RWPE2 (cell line): ENCODE measurements around the gene CHRND.

ENCODE experiments used
- ATAC-seq: fragments of 200-7000 bp; cut with Tn5 transposase; 3 replicates; pipeline ENCODE4 v1.9.1; 2021; ENCODE audit warnings: low read depth
- DNase-seq: peaks from one replicate; pipeline ENCODE4 v3.0.0-alpha.2; 2020; ENCODE audit warnings: low spot score
- H3K27ac ChIP-seq: fragments of 450-650 bp; 2 replicates; pipeline ENCODE4 v1.5.1; 2017; ENCODE audit warnings: mild to moderate bottlenecking; ENCODE audit not compliant: poor library complexity, severe bottlenecking
- H3K27me3 ChIP-seq: fragments of 250-450 bp; sonication (Bioruptor Pico); 2 replicates; pipeline ENCODE4 v1.5.1; 2021; ENCODE audit warnings: mild to moderate bottlenecking, moderate library complexity; ENCODE audit not compliant: insufficient read depth, poor library complexity, severe bottlenecking
- H3K36me3 ChIP-seq: fragments of 250-450 bp; sonication (Bioruptor Pico); 2 replicates; pipeline ENCODE4 v1.5.1; 2020; ENCODE audit warnings: low read depth, mild to moderate bottlenecking, moderate library complexity
- H3K4me1 ChIP-seq: fragments of 250-450 bp; sonication (Bioruptor Pico); 2 replicates; pipeline ENCODE4 v1.5.1; 2021; ENCODE audit warnings: mild to moderate bottlenecking, moderate library complexity; ENCODE audit not compliant: insufficient read depth, poor library complexity, severe bottlenecking
- H3K4me3 ChIP-seq: fragments of 250-450 bp; sonication (Bioruptor Pico); 2 replicates; pipeline ENCODE4 v1.5.1; 2021; ENCODE audit warnings: mild to moderate bottlenecking, moderate library complexity; ENCODE audit not compliant: severe bottlenecking
- H3K9me3 ChIP-seq: fragments of 250-450 bp; sonication (Bioruptor Pico); 2 replicates; pipeline ENCODE4 v1.5.1; 2021; ENCODE audit warnings: mild to moderate bottlenecking, moderate library complexity; ENCODE audit not compliant: severe bottlenecking
- CTCF ChIP-seq: fragments of 450-650 bp; IDR thresholded peaks from one replicate; pipeline ENCODE4 v1.5.1; 2017; ENCODE audit warnings: mild to moderate bottlenecking, moderate library complexity; ENCODE audit not compliant: poor library complexity, severe bottlenecking

CHRND gene

GRCh38 chr2:232544674-232545073 is 18.7 kb downstream of the CHRND start:
- H3K36me3 ChIP-seq, result peaks cover 28% of the 10 kb centered on the region
- no peak for ATAC-seq
- H3K4me1 ChIP-seq, result peaks cover 4% of the 10 kb centered on the region

GRCh38 chr2:232545511-232546375 is 19.8 kb downstream of the CHRND start:
- peaks cover 5% of the 10 kb centered on the region for H3K4me1 ChIP-seq
- H3K9me3 ChIP-seq, result no peaks in the 10 kb centered on the region
- H3K36me3 ChIP-seq, result peaks cover 28% of the 10 kb centered on the region
- no peaks in the 10 kb centered on the region for H3K27me3 ChIP-seq
- no peak for TF ChIP-seq CTCF
- no peak for ATAC-seq
- H3K4me3 ChIP-seq, result no peak overlapping the region
- DNase-seq, result no peak
- no peak overlapping the region for H3K27ac ChIP-seq

More at GRCh38 chr2:232544674-232545073, 18.7 kb downstream of the CHRND start:
- no peak for TF ChIP-seq CTCF
- Histone ChIP-seq H3K27me3 (no peaks in the 10 kb centered on the region), H3K4me3 (no peak overlapping the region), H3K9me3 (no peaks in the 10 kb centered on the region), H3K27ac (no peak overlapping the region)
- DNase-seq, result no peak

- ATAC-seq (no peak), DNase-seq (no peak)
- H3K27me3 ChIP-seq, result no peaks in the 10 kb centered on the region
- peaks cover 41% of the 10 kb centered on the region for H3K36me3 ChIP-seq
- peaks cover 8% of the 10 kb centered on the region for H3K4me1 ChIP-seq
- H3K4me3 ChIP-seq, result no peak overlapping the region
- no peak for TF ChIP-seq CTCF
- H3K27ac ChIP-seq, result no peak overlapping the region
- H3K9me3 ChIP-seq, result no peaks in the 10 kb centered on the region
These were observed 22.0 kb downstream of the CHRND start for GRCh38 chr2:232547991-232548390.

- H3K4me3 ChIP-seq, result peak overlapping the region; percentile 69
- H3K9me3 ChIP-seq, result no peaks in the 10 kb centered on the region
- H3K4me1 ChIP-seq, result peaks cover 8% of the 10 kb centered on the region
- no peaks in the 10 kb centered on the region for H3K27me3 ChIP-seq
- peaks cover 52% of the 10 kb centered on the region for H3K36me3 ChIP-seq
- no peak for DNase-seq
- peak; percentile 31; the same call in 2 of the 3 replicates for ATAC-seq
- H3K27ac ChIP-seq, result peak overlapping the region; percentile 63
- TF ChIP-seq CTCF, result no peak
These were observed 23.8 kb downstream of the CHRND start for GRCh38 chr2:232549655-232550353.
